Superior temporal gyrus (tissue), 1 donor: ENCODE measurements around the gene MYMX.
A peak's percentile ranks its signal among the peaks of the same experiment; 100 is the strongest.
"Not testable (repeated sequence)": the region's sequence is repeated elsewhere in the genome, so short reads cannot be mapped to it uniquely, and the experiment has no call there.

Experiments
- DNase-seq: peaks from one replicate; pipeline ENCODE4 v3.0.0-alpha.2; 2016; ENCODE audit errors: extremely low spot score

MYMX gene

DNA sequence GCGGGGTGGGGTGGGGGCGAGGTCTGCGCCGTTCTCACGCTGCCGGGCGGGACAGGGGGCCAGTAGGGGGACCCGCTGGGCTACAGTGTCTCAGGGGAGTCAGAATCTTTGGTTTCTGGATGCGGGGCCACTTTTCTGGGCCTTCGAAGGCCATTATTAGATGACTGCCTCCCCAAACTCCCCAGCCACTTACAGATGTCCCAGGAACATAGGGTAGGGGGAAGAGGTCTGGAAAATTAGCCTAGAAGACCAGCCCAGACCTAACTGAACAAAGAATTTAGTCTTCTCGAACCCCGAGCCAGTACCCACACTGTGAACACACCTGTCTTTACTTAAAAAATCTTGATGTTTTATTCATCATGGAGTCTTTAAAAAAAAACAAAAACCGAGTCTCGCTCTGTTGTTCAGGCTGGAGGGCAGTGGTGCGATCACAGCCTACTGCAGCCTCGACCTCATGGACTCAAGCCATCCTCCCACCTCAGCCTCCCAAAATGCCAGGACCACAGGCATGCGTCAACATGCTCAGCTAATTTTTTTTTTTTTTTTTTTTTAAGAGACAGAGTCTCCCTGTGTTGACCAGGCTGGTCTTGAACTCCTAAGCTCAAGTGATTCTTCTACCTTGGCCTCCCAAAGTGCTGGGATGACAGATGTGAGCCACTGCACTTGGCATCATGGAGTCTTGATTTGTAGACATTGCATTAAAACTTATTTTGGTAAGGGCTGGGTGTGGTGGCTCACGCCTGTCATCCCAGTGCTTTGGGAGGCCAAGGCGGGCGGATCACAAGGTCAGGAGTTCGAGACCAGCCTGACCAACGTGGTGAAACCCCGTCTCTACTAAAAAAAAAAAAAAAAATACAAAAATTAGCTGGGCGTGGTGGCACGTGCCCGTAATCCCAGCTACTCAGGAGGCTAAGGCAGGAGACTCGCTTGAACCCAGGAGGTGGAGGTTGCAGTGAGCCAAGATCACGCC, 3.4 kb downstream of the MYMX start:
- no peak for DNase-seq

DNA sequence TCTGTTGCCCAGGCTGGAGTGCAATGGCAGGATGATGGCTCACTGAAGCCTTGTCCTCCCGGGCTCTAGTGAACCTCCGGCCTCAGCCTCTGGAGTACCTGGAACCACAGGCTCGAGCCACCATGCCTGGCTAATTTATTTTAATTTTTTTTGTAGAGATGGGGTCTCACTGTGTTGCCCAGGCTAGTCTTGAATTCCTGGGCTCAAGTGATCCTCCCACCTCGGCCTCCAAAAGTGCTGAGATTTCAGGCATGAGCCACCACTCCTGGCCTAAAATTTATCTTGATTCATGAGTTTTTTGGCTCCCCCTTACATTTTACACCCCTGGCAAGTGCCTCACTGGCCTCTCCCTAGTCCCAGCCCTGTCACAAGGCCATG, 4.2 kb downstream of the MYMX start:
- DNase-seq = no peak

DNA sequence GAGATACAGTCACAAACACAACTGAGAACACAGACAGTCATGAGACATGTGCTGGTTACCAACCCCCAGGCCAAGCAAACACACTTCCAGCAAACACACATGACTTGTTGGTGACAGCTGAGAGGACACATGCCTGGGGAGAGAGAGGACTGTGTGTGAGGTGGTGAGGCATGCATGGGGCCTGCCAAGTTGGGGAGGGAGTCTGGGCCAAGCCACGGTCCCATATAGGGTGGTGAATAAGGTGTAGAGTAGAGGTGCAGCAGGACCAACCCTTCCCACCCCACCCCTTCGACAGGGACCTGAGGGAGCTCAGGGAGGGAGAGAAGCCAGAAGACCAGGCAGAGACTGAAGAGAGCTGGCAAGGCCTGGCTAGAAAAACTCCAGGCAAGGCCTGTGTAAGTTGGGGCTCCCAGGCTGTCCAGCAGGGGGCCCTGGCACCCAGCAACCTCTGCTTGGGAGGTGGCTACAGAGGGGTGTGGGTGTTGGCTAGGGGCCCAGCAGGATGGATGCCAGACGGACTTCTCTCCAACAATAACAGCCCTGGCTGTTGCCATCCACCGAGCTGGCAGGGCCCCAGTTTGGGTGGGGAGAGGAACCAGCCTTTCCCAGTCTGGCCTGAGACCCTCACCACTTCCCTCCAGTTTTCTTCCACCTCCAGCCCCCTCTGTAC, 4.7 kb downstream of the MYMX start:
- peak; percentile 67 for DNase-seq

DNA sequence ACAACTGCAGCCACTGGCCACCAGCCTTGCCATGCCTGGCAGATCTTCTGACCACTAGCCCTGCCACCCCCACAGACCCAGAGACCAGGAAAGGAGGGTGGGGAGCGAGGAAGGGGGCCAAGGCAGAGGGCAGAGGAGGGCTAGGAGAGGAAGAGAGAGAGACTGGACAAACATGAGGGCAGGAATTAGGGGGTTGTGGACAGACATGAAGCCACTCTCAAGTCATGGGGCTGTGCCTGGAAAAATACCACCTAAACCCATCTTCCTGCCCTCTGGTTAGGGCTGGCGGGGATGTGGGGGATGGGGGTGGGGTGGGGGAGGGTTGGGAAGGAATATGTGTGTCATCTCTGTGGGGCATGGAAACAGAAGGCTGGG, 5.2 kb downstream of the MYMX start:
- no peak for DNase-seq

DNA sequence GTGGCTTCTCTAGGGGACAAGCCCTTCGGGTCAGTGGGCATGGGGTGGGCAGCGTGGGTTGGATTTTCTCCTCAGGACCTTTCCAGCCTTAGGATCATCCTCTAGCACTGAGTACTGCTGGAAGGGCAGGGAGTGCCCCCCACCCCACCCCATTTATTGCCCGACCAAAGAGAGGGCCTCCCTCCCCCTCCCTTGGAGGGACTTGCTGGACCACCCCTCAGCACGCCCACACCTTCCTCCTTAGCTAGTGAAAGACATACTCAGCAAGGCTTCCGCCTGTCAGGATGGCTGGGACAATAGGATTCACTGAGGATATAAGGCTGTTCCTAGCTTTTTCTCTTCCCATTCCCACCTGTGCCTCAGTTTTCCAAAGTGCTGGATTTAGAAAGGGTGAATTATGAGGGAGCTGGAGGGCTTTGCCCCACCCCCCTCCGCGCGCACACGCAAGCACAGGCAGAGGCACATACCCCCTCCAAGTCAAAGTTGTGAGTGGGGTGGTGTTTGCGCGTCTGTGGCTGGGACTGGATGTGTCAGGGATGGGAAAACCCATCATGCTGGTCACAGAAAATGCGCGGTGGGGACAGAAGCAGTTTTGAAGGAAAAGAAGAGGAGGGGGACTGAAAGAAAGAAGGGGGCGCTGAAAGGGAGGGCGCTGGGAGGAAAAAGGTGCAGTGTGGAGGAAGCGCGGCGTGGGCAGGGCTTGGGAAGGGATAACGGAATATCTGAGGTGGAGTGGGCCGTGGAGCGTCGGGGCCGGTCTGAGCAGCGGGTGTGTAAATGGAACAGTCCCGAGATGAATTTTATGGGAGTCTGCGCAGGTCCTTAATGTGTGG, 6.0 kb downstream of the MYMX start:
- no peak for DNase-seq

DNA sequence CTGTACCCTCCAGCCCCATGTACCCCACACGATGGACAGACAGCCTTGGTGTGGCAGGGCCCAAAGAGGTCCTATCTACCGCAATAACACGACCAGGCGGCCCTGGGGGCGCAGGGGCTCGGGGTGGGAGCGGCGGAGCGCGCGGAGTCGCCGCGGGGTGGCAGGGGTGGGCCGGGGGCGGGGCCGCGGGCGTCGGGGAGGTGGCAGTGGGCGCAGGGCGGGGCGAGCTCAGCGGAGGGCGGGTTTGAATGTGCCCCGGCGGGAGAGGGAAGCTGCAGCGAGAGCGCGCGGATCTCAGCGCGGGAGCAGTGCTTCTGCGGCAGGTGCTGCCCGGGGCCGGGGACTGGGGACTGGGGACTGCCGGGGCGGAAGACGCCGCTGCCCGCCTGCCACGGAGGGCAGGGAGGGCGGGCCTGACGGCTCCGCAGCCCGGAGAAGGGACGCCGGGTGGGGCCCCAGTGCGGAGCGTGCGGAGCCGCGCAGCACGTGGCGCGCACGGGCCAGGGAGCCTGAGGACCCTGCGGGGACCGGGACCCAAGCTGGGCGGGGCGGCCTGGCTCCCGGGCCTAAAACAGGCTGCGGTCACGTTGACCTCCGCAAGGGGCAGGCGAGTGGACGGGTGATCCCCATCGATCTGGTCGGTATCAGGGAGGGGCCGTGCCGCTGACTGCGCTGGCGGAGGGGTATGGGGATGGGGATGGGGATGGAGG, 6.7 kb downstream of the MYMX start, which contains the start of gene SLC29A1:
SLC29A1 (plus strand) TSS at position 277 of the 710 bp plus-strand sequence. CDS start 3,719 bp downstream, outside the sequence.
- peak; percentile 35 for DNase-seq

DNA sequence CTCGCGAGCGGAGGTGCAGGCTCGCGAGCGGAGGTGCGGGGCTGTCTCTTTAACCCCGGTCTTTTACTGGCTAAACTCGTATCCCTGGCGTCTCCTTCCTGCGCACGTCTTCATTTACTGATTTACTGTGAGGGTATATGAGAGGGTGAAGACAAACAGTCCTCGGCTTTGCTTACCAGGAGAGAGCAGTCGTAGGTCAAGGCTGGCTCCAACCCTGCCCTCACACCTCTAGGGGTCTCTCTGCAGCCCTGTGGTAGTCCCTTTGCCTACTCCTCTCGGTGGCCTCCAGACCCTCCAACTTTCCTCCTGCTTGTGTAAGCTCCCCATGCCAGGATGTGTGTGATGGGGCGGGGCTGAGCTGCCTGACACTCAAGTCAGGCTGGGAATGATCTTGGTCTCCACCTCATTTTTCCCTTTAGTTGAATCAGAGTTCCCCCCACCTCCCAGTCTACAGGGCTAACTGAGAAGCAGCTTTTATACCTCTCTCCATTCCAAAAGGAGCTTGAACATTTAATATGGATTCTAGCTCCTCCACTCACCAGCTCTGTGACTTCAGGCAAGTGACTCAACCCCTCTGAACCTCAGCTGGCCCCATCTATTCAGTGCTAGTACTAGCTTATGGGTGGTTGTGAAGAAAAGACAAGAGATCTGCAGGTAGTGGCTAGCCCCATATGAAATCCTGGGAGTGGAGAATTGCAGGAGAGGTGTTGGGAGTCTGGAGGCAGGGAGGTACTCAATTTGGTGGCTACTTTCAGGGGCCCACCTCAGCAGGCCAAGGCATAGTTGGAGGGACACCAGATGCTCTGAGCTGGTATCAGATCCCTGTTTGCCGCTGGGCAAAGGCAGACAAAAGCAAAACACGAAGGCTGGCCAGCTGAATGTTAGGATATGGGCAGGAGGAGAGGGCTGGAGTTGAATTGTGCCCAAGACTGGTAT, 7.6 kb downstream of the MYMX start:
- DNase-seq = no peak

DNA sequence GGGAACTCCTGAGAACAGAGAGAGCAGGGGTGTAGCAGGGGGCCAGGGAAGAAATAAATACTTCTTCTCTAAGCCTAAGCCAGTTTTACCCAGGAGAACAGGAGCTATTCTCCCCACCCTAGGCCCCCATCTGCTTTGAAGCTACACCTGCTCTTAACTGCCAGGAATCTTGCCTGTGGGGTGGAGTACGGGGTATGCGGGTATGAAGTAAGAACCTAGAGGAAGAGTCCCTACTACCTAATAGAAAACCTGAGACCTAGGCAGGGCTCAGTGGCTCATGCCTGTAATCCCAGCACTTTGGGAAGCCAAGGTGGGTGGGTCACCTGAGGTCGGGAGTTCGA, 8.2 kb downstream of the MYMX start:
- DNase-seq = no peak

DNA sequence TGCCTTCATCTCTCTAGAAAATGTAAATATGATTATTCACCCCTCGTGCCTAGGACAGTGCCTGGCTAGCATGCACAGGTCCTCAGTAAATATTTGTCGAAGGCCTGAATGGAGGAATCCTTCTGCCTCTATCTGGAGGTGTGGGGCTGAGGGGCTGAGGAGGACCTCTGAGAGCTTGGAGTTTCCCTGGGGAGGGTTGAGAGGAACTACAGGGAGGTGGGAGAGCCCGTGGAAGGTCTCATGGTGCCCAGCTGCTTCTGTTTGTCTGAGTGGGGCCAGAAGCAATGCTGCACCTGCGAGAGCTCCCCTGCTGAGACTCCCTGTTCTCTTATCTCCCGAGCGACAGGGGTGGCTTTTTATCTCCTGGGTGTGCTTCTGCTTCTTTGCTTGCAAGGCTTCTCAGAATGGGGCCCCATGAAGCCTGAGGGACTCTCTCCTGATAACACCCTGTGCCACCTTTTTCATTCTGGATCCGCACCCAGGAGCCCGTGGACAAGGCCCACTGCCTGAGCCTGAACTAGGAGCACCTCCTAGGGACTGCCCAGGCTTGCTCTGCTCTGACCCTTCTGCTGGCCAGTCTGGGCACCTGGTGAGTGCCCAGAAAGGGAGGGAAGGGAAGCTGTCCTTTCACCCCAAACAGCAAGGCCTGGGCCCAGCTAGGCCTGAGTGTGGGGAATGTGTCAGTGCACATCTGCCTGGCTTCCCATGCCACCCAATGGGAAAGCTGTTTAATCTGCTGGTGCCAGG, 9.0 kb downstream of the MYMX start:
- DNase-seq = no peak

DNA sequence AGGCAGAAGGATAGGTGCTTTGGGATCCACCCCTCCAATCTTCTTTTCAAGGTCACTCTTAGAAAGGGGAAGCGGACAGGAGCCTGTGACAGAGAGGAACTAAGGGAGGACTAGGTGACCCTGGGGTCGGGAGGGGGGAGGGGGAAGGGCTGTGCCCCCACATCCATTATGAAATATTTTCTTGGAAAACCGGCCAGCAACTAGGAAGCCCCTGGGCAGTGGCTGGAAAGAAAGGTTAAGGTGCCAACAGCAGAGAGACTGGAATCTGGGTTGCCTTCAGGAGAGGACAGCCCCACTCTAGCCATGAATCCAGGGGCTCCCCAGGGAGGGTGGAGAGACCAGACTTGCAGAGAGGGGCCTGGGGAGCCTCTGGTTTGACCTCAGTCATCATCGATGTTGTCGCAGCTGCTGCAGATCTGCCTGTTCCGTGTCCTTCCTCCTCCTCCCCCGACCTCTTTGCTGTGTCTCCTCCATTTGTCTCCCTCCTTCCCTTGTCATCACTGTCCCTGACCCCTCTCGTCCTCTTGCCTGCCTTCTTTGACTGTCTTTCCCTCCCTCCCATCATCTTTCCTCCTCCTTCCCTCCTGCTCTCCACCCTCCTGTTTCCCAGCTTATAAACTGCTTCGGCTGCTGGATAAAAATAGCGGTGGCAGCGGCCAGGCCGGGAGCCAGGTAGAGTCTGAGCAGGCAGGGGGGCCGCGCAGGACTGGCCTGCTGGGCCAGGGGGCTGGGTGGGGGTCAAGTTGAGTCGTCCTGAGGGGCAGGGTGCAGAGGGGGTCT, 9.8 kb downstream of the MYMX start:
- no peak for DNase-seq

DNA sequence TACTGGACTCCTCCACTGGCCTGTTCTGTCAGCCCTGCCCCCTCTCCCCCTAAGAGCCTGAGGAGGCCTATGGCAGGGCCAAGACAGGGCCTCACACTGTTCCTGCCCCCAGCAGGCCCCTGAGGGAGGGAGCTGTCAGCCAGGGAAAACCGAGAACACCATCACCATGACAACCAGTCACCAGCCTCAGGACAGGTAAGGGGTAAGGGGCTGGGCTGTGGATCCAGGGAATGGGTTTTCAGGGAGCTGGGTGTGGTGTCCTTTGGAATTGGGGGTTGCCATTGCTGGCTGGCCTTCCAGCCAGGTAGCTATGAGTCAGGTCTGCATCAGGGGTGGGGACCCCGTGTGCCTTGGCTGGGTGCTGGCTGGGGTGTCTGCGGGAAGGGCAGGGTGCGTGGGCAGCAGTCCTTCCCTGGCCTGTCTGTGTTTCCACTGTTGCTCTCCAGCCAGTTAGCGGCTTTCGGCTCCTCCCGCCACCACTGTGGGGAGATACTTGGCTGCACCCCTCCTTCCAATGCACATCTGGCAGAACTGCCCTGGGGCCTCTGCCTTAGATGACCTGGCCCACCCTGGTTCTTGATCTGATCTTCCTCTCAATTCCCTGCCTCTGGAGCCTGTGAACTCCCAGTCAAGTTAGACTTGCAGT, 10.5 kb downstream of the MYMX start:
- no peak for DNase-seq

DNA sequence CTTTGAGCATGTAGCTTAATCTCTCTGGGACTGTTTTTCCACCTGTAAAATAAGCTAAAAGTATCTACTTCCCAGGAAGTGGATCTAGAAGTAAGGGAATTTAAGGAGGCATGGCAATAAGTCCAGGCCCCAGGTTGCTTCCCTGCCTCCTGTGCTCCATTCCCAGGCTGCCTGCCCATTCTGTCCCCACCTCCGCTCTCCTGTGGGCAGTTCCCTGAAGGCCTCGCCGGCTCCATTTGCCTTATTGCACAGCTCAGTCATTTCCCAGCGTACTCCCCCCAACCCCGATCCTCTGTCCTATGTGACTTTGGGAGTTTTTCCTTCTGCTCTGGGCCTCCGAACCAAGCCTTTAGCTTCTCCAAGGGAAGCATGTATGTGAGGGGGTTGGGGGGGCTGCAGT, 11.3 kb downstream of the MYMX start:
- DNase-seq = no peak

DNA sequence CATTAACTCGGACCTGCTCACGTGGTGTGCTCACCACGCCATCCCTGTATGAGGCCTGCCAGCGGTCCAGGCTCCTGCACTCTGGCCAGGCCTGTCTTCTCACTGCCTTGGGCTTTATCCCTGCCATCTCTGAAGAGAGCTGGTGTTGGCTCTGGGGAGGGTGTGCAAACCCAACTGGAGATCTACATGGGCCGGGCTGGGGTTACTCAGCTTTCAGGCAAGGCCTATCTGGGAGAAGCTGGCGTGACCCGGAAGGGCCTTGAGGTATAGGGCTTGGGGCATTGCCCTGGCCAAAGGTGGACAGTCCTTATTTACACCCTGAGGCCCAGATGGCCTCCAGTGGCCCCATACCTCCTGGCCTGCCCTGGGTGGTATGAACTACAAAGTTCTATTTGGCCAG, 11.7 kb downstream of the MYMX start:
- no peak for DNase-seq

DNA sequence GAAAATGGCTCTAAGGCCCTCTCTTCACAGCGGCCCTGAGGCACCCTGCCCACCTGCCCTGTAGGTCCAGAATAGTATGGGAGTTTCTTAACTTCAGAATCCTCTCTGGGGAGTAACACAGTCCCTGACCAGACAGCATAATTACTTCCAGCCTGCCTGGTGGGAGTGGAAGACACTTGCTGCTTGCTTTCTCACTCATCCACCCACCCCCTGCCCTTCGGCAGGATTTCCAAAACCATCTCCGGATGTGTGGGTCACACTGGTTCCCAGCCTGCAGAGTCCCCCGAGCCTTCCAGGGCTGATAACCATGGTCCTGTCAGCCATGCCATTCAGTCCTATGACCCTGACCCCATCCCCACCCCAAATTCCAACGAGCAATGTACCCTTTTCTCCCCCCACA, 12.1 kb downstream of the MYMX start:
- no peak for DNase-seq

DNA sequence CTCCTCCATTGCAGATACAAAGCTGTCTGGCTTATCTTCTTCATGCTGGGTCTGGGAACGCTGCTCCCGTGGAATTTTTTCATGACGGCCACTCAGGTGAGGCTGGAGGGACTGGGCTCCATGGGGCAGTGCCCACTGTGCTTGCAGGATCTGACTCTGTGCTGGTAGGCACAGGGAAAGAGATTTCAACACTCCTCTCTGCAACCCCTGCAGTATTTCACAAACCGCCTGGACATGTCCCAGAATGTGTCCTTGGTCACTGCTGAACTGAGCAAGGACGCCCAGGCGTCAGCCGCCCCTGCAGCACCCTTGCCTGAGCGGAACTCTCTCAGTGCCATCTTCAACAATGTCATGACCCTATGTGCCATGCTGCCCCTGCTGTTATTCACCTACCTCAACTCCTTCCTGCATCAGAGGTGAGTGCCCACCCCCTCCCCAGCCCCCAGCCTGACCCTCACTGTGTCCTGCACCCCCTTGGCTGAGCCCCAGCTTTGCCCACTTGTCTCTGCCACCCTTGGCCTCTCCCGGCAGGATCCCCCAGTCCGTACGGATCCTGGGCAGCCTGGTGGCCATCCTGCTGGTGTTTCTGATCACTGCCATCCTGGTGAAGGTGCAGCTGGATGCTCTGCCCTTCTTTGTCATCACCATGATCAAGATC, 12.8 kb downstream of the MYMX start:
- no peak for DNase-seq

DNA sequence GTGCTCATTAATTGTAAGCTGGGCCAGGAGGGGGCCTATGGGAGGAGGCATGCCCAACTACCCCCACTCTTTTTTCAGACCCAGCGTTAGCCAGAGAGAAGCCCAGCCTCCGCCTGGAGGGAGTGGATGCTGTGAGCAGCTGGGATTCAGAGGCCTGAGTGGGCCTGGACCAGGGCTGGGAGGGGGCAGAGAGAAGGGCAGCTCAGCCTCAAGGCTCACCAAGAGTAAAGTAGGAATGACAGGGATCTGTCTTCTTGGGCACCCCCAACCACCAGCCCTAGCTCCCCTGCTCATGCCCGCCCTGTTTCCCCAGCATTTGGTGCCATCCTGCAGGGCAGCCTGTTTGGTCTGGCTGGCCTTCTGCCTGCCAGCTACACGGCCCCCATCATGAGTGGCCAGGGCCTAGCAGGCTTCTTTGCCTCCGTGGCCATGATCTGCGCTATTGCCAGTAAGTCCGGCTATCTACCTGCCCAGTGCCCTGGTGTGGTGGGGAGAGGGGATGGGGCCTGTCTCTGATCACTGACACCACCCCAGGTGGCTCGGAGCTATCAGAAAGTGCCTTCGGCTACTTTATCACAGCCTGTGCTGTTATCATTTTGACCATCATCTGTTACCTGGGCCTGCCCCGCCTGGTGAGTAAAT, 13.4 kb downstream of the MYMX start:
- no peak for DNase-seq

DNA sequence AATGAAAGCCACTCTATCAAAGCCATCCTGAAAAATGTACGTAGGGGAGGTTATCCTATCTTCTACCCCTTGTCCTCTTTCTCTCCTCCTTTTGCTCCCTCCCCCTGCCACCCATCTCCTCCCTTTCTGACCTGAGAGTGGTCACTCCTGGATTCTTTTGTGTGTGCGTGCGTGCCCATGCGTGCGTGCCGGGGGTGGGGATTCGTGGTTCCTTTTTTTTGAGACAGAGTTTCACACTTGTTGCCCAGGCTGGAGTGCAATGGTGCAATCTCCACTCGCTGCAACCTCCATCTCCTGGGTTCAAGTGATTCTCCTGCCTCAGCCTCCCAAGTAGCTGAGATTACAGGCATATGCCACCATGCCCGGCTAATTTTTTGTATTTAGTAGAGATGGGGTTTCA, 14.7 kb downstream of the MYMX start:
- not testable (repeated sequence) for DNase-seq
